Heart left ventricle (tissue), 13 donors: ENCODE results near the gene LASP1.

ENCODE experiments used
- POLR2A ChIP-seq, 2 donors: fragments of 450-650 bp; IDR thresholded peaks; one replicate each; pipeline ENCODE4 v1.6.1; 2017; ENCODE audit warnings: antibody characterized with exemption in 2 of 2, mild to moderate bottlenecking in 2 of 2, moderate library complexity in 2 of 2
- TF ChIP-seq, protein P1 (sequence below), 12 donors: fragments of 200-600 bp; sonication (generic) in 4 of 12; IDR thresholded peaks; one replicate each; pipeline versions ENCODE4 v1.5.0 to v1.8.0; 2018 to 2022; ENCODE audit warnings: antibody characterized with exemption in 12 of 12, mild to moderate bottlenecking in 5 of 12
- donor health status: ischemic (EF 13 %, LVEDD 7.1; RV severe dilation, severe dysfunction).
- donor health status: DM: no; HTN: yes; CAD: no.
- donor health status: DM: no; HTN: no; CAD: no.
- donor health status: ischemic (EF 25% LVEDD 6.9; RV normal size, moderate dysfunction).
- donor health status: ischemic (EF 25% LVEDD 5.7; RV mildly dilated, moderate dysfunction).
- donor health status: ischemic (EF 35%, LVEDD 5.7; RV mildly dilated, moderate dysfunction).
- donor health status: nonischemic (EF 11% LVEDD 7.7; RV severe dilation, severe dysfunction).
- donor health status: DM: yes; HTN: yes; CAD: no.
- donor health status: PGD.
- donor health status: ischemic (EF 29% LVEDD 5.4; RV normal size, mild dysfunction).
- donor health status: nonischemic (EF 23%, LVEDD 6.1; RV moderate dilation, normal function).

DNA sequence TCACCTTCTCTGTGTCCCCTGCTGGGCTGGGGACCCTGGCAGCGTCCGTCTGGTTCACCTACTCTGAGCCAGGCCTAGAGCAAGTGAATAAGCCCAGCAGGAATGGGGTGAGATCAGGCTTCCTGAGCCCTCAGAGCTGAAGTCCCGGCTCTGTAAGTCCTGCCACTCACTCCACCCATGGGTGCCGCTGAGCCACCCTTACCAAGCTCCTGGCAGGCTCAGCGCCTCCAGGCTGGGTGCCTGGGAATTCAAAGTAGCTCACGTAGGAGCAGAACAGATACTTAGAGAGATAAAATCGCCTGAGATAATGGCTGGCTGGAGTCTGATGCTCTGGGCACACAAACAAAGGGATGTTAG, 45.8 kb downstream of the LASP1 start:
- TF ChIP-seq, protein P1, sequence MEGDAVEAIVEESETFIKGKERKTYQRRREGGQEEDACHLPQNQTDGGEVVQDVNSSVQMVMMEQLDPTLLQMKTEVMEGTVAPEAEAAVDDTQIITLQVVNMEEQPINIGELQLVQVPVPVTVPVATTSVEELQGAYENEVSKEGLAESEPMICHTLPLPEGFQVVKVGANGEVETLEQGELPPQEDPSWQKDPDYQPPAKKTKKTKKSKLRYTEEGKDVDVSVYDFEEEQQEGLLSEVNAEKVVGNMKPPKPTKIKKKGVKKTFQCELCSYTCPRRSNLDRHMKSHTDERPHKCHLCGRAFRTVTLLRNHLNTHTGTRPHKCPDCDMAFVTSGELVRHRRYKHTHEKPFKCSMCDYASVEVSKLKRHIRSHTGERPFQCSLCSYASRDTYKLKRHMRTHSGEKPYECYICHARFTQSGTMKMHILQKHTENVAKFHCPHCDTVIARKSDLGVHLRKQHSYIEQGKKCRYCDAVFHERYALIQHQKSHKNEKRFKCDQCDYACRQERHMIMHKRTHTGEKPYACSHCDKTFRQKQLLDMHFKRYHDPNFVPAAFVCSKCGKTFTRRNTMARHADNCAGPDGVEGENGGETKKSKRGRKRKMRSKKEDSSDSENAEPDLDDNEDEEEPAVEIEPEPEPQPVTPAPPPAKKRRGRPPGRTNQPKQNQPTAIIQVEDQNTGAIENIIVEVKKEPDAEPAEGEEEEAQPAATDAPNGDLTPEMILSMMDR (IDR thresholded peaks at IDR 0.05), result no peak
- TF ChIP-seq POLR2A (IDR thresholded peaks at IDR 0.05), result no peak
